NCI-H345 treated with DMSO at 0.1 percent for 48 hours (cell line): ENCODE measurements around the gene OAS1.
"Not testable (repeated sequence)": the region's sequence is repeated elsewhere in the genome, so short reads cannot be mapped to it uniquely, and the experiment has no call there.

Source experiments
- DNase-seq: peaks from one replicate; lab custom pipeline; 2025; ENCODE audit not compliant: unreplicated experiment; lab: John Stamatoyannopoulos, UW

Gene OAS1

DNA sequence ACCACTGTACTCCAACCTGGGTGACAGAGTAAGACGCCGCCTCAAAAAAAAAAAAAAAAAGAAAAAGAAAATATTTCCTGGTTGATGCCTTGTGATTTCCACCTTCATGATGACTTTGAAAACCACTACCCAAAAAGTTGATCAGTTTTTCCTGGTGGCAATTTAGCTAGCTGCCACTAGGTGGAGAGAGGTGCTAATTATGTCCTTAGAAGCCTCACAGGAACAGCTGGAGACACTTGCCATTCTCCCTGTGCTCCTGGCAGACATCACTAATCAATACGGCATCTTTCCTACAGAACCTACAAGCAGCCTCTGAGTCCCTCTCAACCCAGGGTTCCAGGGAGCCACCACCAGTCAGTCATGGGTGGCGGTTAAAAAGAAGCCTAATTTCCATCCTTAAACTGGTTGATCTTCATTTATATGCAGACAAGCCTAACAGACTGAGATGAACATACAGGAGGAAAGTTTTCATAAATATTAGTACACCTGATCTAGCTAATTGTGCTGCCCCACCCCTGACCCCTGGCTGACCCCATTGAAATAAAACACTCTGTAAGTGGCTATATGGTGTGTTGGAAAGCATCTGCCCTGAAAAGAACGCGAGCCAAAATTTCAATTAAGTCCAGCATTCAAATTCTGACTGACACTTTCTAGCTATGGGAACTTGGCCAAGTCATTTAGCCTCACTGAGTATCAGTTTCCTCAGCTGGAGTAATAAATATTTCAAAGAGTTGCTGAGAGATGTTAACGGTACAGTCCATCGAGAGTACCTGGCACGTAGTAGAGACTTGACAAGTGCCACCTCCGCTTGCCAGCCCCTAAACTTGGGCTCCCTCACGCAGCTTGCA lies 6.2 kb upstream of the OAS1 start:
- peak; percentile 48 for DNase-seq

DNA sequence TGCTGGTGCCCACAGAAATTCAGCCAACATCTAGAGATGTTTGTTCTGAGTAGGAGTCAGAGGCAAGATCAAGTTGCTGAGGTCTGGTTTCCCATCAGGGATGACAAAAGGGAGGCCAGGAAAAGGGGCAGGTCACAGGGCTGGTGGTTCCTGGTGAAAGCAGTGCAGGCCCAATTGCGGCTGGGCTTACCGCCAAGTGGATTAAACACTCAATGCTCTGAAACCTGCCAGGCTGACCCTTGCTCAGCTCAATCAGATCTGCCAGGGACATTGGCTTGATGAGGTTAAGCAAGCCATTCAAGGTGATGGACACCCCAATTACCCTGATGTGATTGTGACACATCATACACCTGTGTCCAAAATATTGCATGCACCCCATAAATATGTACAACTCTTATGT lies 5.5 kb upstream of the OAS1 start:
- DNase-seq: no peak

DNA sequence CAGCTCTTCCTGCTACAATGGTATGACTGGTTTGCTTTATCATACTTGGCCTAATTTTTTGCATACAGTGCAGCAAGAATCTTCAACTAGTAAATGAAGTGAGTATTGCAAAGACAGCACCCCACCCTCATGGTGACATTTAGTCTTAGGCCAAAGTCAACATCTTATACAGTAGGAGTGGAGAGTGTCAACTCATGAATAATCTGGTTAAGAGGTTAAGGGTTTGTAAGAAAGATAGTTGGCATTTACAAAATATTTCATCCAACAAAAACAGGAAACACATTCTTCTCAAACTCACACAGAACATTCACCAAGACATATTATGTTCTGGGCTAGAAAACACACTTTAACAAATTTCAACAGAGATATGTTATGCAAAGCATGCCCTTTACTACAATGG lies 2.2 kb upstream of the OAS1 start:
- no peak for DNase-seq

DNA sequence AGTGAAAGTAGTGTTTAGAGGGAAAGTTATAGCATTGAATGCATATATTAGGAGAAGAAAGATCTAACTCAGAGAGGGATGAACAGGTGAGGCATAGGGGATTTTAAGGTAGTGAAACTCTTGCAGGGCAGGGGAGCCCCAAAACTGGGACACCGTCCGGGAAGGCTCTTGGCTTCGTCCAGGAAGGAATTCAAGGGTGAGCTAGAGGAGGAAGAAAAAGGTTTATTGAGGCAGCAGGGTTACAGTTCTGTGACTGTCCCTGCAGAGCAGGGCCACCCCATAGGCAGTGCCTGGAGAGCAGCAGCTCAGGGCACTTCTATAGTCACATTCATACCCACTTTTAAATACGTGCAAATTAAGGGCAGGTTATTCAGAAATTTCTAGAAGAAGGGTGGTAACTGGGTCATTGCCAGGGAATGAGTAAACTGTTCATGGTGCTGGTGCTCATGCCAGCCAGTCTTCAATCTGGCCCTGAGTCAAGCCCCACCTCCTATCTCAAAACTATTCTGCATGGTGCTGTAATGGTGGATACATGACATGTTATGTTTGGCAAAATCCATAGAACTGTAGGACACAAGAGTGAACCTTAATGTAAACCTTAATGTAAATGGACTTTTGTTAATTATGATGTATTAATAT lies 1.2 kb upstream of the OAS1 start:
- no peak for DNase-seq

- DNase-seq: no peak
Measured at GRCh38 chr12:112907415-112908157, 824 bp downstream of the OAS1 start.

- no peak for DNase-seq
Measured at GRCh38 chr12:112908548-112908947, 1.8 kb downstream of the OAS1 start.

DNA sequence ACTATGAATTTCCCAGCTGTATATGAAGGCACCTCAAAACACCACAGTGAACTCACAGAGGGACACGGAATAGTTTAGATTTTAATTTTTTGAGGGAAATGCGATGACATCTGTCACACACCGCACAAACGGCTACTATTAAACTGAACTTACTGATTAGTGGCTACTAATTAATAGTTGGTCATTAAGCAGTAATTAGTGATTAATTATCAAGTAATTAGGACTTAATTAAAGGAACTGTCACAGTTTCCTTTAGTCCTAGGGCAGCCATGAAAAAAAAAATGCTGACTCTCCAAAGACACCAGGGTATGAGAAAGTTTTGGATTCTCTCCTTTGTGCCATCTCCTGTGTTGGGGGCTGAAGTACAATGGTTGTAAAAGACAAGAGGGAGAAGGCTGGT lies 2.9 kb downstream of the OAS1 start:
- DNase-seq: no peak

DNA sequence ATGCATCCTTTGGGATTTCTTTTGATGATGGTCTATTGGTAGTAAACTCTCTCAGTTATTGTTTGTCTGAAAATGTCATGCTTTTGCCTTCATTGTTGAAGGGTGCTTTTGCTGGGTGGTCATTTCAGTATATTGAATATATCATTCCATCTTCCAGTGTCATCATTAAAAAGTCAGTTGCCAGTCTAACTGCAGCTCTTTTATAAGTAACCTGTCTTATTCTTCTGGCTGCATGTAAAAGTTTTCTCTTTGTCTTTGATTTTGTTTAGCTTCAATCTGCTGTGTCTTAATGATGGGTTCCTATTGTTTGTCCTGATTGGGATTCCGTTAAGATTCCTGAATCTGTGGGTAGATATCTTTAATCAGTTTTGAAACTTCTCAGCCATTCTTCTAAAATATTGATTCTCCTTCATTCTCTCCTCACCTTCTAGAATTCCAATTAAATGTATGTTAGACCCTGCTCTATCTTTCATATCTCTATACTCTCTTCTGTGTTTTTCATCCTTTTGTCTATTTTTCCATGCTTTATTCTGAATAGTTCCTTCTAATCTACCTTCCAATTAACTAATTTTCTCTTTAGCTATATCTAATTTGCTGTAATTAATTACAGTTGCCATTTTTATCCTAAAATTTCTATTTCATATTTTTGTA lies 6.4 kb downstream of the OAS1 start:
- no peak for DNase-seq

GRCh38 chr12:112913888-112914287 lies 7.1 kb downstream of the OAS1 start:
- not testable (repeated sequence) for DNase-seq

DNA sequence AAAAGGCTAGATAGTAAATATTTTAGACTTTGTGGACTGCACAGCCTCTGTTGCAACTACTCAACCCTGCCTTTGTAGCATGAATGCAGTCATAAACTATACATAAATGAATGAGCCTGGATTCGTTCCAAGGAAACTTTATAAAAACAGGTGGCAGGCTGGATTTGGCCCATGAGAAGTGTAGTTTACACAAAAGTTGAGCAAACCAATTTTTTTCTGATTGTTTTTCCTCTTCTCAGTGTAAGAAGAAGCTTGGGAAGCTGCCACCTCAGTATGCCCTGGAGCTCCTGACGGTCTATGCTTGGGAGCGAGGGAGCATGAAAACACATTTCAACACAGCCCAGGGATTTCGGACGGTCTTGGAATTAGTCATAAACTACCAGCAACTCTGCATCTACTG lies 9.5 kb downstream of the OAS1 start:
- DNase-seq: peak; percentile 49

DNA sequence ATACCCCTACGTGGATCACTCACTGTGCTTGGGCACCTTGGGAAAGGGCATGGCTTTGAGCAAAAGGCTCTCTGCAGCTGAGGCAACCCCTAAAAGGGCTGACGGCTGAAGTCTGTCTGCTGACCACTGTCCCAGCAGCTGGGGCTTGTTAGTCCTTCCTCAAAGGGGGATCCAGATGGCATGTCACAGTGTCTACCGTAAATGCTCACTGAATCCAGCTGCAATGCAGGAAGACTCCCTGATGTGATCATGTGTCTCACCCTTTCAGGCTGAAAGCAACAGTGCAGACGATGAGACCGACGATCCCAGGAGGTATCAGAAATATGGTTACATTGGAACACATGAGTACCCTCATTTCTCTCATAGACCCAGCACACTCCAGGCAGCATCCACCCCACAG lies 12.4 kb downstream of the OAS1 start:
- DNase-seq: no peak

GRCh38 chr12:112924986-112925385 lies 18.2 kb downstream of the OAS1 start:
- no peak for DNase-seq

GRCh38 chr12:112926416-112927033 lies 19.8 kb downstream of the OAS1 start:
- DNase-seq: not testable (repeated sequence)

DNA sequence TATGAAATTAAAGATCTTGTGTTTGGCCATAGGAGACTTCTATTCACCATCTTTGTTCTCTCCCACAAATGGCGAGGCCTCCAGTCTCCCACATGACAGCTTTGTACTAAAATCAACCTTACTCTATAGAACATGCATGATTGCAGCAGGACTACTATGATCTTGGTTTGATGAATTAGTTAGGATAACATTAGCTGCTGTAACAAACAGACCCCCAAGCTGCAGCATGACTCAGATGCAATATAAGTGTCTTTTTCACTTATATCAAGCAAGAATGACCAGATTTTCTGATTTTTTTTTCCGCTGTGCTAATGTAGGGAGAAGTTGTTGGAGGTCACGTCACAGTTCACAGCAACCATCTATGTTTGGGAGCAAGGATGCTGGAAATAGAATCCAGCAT lies 20.7 kb downstream of the OAS1 start:
- DNase-seq: no peak

GRCh38 chr12:112927925-112928324 lies 21.2 kb downstream of the OAS1 start:
- no peak for DNase-seq

- DNase-seq: no peak
Measured at GRCh38 chr12:112928978-112929377, 22.2 kb downstream of the OAS1 start.

- DNase-seq: no peak
Measured at GRCh38 chr12:112929715-112930114, 23.0 kb downstream of the OAS1 start.

DNA sequence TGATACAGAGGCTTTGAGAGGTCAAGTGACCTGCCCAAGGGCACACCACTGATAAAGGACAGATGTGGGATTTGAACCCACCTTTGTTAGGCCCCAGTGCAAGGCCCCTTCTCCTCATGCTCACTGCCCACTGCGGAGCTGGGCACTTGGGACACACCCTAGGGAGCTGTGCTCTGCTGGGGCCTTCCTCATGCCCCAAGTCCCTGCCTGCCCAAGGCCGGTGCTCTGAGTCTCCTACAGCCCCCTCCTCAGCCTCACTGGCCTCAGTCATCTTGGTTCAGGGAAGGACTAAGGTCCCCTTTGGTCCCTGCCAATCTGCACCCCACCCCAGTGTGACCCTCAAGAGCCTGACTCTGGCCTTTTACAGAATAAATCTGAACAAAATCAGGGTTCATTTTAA lies 23.6 kb downstream of the OAS1 start:
- DNase-seq: no peak

DNA sequence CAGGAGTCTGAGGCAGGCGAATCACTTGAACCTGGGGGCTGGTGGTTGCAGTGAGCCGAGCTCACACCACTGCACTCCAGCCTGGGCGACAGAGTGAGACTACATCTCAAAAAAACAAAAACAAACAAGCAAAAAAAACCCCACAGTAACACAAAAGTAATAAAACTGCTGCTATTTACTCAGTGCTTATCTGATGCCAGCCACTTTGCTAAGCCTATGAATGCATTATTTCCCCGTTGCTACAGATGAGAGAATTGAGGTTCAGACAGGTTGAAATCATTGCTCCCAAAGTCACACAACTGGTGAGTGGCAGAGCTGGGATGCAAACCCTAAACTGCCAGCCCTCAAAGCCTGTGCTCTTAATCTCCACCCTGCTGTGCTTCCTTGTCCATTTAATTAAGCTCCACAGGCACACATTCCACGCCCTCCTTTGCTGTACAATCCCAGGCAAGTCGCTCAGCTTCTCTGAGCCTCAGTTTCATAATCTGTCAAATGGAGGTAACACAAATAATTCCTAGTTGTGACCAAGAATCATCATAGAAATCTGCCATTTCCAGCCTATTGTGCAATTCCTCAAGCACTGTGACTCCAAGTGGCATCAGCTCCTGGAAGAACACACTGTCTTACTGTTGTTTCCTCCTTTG lies 25.8 kb downstream of the OAS1 start:
- no peak for DNase-seq

GRCh38 chr12:112933129-112933505 lies 26.4 kb downstream of the OAS1 start:
- DNase-seq: no peak

- no peak for DNase-seq
Measured at GRCh38 chr12:112936264-112936663, 29.5 kb downstream of the OAS1 start.
